Fibroblast of skin of left quadriceps (primary cell): Measurements from ENCODE around the gene G2E3.
"Not testable (repeated sequence)": the region's sequence is repeated elsewhere in the genome, so short reads cannot be mapped to it uniquely, and the experiment has no call there.

Source experiments
- DNase-seq, 2 experiments: peaks; one replicate each; pipeline ENCODE4 v3.0.0-alpha.2; 2013; ENCODE audit warnings: low read depth in 2 of 2

The G2E3 gene

DNA sequence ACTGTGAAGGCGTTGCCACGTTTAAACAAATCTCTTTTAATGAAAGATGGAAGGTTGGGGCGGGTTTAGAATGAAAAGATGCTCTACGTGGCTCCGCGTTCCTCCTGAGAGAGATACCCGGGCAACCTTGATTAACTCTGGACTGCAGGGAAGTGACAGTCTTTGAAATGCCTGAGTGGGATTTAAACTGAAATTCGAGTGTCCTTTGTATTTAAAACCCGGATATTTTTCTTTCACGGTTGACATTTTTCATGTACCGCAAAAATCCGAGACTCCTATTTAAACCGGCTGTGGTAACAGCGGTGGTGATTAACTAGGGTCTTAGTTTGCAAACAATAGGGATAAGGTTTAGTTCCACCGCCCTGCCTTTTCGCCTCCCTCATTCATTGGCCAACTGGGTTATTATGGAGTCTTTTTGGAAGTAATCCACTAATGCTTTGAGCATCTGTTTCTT, 707 bp downstream of the G2E3 start:
- DNase-seq = no peak

DNA sequence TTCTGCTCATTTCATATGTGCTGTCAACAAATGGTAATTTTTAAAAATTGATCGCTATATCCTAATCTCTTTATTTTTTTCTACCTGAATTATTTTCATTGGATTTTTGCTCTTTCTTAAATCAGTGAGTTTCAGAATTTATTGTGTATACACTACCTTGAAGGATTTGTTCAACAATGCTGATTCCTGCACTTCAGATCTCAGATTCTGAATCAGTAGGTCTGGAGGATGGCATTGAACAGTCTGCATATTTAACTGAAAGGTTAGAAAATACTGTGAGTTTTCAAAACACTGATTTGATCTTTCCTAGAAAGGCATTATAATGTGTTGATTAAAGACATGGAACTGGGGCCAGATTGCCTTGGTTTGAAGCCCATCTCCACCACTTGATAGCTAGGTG, 1.6 kb downstream of the G2E3 start:
- DNase-seq = no peak

DNA sequence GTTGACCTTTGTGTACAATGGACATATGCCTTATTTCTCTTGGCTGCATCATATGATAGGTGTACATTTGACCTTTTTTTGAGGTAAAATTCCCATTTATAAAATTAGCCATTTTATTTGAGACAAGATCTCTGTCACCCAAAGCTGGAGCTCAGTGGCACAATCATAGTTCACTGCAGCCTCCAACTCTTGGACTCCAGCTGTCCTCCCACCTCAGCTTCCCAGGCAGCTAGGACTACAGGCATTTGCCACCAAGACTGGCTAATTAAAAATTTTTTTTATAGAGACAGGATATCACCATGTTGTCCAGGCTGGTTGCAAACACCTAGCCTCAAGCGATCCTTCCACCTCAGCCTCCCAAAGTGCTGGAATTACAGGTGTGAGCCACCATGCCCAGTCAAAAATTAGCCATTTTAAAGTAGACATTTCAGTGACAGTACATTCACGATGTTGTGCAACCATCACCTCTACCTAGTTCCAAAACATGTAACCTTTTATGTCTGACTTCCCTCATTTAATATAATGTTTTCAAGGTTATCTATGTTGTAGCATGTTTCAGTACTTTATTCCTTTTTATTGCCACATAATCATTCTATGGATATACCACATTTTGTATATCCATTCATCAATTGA, 5.4 kb downstream of the G2E3 start:
- no peak for DNase-seq

DNA sequence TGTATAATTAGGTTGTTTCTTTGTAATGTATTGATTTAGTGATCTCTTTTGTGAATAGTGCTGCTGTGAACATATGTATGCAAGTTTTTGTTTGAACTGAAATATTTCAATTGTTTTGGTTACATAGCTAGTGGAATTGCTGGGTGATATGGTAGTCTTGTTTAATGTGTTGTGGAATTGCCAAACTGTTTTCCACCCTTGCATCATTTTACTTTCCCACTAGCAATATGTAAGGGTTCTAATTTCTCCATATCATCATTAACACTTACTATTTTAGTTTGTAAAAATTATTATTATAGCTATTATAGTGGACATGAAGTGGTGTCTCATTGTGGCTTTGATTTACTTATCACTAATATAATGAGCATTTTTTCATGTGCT, 5.9 kb downstream of the G2E3 start:
- no peak for DNase-seq

DNA sequence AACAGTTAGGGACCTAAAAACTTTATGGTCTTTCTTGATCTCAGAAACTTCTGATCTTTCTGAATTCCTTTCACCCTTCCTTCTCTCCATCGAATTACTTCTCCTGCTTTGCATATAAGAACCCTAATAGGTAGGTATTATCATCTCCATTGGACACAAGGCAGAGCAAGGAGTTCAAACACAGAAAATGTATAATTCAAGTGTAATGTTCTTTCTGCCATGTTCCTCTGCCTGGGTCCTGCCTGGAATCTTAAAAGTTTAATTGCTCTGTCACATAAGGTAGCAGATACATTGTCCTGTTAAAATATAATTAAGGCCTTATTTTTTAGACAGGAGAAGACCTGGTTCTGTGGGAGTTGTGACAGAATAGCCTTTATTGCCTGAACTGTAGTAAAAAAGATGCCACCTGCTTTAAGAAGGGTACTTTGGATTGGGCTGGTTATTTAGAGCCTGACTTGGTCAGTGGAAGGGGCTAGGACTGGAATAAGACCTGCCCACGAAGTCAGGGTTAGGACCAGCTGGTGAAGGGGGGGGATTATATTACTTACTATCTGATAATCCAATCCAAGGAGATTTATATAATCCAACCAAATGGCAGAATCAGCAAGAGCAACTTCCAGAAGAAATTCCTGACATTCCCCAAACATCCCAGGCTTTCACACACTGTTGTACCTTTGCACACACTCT, 10.4 kb downstream of the G2E3 start:
- no peak for DNase-seq

DNA sequence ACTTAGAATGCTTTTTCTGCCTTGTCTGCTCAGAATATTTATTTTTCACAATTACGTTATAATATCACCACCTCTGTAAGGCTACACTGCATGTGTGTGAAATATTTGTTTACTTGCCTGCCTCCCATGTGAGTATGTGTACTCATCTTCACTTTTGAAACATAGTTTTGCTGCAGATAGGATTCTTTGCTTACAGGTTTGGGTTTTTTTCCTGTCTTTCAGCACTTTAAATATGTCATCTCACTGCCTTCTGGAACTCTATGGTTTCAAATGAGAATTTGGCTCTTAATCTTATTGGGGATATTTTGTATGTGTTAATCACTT, 10.9 kb downstream of the G2E3 start:
- no peak for DNase-seq

DNA sequence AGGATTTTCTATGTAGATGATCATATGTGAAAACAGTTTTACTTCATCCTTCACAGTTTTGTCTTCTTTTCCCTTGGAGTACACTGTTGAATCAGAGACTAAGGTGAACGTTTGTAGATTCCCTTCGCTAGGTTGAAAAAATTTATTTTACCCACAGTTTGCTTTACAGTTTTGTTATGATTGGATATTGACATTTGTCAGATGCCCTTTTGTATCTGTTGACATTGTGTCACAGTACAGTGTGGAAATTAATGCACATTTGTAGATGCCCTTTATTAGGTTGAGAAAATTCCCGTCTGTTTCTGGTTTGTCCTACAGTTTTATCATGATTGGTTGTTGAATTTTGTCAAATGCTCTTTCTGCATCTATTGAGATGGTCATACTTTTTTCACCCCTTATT, 13.3 kb downstream of the G2E3 start:
- DNase-seq = no peak

DNA sequence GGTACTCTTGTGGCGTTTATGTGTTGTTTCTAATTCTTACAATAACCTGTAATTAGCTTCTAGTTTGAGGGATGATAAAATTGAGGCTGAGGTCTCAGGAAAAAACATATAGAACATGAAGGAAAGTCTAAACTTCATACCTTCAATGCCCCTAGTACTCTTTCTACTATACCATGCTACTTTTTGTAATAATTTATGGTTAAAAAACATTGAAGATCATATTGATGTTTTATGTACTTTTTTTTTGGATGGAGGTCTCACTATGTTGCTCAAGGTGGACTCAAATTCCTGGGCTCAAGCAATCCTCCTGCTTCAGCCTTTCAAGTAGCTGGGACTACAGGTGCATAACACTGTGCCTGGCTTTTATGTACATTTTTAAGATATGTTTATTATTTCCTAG, 13.8 kb downstream of the G2E3 start:
- DNase-seq = no peak

DNA sequence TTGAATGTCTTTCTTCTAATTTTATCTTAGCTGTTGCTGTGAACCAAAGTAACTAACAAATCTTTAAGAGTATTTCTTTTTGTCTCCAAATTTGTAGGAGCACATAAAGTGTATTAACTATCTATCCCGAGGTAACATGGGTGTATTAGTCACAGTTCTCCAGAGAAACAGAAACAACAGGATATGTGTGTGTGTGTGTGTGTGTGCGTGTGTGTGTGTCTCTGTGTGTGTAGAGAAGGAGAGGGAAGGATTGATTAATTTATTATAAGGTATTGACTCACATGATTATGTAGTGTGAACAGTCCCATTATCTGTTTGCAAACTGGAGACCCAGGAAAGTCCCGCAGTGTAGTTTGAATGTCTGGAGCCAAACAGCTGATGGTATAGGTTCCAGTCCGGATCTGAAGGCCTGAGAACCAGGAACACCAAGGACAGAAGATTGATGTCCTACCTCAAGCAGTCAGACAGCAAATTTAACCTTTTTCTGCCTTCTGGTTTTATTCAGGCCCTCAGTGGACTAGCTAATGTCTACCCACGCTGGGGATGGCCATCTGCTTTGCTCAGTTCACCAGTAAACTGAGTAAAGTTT, 14.4 kb downstream of the G2E3 start:
- no peak for DNase-seq

DNA sequence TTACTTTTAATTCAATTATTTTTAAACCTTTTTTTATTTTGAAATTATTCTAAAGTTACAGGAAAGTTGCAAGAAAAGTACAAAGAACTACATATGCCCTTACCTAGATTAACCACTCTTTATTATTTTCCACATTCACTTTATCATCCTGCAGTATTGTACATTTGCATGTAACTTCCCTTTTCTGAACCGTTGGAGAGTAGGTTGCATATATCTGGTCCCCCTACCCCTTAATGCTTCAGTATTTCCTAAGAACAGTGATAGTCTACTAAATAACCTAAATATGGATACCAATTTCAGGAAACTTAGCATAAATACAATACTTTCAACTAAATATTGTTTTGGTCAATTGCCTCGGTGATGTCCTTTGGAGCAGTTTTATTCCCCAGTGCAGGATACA, 15.0 kb downstream of the G2E3 start:
- DNase-seq = no peak

DNA sequence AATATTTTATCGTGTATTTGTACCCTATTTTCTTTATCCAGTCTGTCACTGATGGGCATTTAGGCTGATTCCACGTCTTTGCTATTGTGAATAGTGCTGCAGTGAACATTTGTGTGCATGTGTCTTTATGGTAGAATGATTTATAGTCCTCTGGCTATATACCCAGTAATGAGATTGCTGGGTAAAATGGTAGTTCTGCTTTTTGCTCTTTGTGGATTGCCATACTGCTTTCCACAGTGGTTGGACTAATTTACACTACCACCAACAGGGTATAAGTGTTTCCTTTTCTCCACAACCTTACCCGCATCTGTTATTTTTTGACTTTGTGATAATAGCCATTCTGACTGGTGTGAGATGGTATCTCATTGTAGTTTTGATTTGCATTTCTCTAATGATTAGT, 15.8 kb downstream of the G2E3 start:
- not testable (repeated sequence) for DNase-seq

DNA sequence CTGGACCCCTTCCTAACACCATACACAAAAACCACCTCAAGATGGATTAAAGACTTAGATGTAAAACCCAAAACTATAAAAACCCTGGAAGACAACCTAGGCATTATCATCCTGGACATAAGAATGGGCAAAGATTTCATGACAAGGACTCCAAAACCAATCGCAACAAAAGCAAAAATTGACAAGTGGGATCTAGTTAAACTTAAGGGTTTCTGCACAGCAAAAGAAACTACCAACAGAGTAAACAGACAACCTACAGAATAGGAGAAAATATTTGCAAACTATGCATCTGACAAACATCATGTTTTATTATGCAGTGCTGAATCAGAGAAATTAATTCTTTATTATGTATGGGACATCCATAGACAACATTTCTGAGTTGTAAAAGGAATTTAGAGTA, 17.4 kb downstream of the G2E3 start:
- DNase-seq = not testable (repeated sequence)

DNA sequence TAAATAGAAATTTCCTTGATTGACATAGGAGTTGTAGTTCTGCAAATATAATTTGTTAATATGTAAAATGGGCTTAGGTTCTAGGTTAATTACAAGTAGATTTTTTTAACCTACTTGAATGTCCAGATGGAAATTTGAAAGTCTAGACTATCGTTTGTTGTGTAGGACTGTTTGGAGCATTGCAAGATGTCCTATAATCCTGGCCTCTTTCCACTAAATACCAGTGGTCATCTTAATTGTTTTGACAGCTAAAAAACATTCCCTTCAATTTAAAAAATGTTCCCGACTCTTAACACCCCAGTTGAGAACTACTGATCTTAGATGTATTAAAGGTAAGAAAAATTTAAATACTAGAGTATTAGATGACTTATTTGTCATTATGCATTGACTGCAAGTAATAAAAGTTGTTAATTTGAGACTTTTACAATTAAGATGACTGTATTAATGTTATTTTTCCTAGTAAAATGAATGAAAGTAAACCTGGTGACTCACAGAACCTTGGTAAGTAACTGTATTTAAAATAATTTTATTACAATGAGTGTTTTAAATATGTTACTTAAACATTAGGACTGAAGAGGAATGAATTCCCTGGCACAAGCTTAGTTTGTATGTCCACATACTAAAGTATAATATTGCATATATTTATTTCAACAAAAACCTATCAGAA, 21.8 kb downstream of the G2E3 start:
- DNase-seq = no peak

DNA sequence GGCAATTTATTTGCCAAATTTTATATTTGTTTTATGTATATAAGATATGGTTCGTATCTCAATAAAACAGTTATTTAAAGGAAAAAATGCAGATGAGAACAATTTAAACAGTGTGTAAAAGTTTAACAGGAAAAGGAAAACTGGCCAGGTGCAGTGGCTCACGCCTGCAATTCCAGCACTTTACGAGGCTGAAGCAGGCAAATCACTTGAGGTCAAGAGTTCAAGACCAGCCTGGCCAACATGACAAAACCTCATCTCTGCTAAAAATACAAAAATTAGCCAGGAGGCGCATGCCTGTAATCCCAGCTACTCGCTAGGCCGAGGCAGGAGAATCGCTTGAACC, 22.3 kb downstream of the G2E3 start:
- no peak for DNase-seq

DNA sequence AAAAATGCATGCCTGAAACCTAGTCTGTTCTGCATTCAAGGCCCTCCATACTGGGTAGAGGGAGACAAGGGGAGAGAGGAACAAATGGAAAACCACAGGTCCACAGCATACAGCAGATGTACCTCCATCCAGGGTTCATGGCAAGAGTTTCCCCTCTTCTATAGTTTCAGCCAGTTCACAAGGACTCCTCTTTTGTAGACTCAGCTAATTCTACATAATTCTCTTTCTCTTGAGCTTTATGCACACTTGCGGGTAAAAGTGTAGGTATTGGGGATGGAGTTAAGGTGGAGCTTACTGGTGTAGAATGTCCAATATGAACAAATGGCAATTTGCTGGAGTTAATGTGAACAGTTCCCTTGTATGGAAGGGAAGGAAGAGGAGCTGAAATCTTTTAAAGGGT, 23.4 kb downstream of the G2E3 start:
- DNase-seq = no peak

DNA sequence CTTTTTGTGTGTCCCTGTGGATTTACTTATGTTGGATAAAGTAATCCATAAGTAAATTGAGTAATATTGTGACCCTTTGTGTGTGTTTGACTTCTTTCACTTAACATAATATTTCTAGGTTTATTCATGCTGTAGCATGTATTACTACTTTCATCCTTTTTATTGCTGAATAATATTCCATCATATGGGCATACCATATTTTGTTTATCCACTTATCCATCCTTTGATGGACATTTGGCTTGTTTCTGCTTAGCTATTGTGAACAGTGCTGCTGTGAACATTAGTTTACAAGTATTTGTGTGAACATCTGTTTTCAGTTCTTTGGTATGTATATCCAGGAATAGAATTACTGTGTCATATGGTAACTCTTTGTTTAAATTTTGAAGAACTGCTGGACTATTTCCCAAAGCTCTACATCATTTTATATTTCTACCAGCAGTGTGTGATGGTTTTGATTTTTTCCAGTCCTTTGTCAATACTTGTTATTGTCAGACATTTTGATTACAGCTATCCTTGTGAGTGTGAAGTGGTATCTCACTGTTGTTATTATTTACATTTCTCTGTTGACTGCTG, 25.2 kb downstream of the G2E3 start:
- DNase-seq = peak; percentile 24 to 26

DNA sequence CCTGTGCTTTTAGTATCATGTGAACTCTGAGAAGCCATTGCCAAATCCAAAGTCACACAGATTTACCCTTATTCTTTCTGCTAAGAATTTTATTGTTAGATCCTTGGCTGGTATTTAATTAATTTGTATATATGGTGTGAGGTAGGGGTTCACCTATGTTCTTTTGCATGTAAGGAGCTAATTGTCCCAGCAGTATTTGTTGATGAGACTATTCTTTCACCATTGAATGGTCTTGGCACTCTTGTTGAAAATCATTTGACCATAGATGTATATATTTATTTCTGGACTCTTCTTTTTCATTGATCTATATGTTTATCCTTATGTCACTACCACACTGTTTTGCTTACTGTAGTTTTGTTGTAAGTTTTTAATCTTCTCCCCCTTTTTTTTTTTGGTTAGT, 26.2 kb downstream of the G2E3 start:
- DNase-seq = no peak

DNA sequence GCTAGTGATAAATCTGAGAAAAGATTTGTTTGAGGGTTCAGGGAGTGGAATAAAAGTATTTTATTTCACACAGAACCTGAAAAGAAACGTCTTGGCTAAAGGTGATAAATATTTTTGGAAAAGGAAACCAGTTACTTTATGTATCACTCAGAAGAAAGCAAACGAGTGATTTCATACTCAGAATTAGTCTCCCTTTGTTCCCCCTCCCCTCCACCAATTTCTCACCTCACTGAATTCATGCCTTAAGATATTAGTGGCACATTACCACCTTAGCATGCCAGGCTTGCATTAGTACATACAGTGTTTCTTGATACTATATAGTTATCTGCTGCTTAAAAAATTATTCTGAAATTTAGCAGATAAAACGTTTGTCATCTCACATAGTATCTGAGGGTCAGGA, 28.2 kb downstream of the G2E3 start:
- DNase-seq = no peak

DNA sequence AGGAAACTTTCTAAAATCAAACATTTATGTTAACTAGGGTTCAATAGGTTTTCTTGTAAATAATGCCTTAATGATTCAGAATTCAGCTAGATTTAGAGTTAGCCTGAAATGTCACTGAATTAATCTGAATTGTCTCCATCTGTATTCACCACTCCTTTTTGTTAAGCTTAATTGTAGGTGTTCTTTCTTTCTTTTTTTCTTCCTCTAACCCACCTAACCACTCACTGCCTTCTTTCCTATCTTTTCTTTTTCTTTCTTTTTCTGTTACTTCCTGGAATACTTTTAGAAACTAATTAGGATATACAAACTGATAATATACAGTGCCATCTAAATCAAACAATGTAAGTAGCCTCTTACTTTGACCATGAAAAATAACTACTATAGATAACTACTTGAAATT, 29.9 kb downstream of the G2E3 start:
- no peak for DNase-seq

DNA sequence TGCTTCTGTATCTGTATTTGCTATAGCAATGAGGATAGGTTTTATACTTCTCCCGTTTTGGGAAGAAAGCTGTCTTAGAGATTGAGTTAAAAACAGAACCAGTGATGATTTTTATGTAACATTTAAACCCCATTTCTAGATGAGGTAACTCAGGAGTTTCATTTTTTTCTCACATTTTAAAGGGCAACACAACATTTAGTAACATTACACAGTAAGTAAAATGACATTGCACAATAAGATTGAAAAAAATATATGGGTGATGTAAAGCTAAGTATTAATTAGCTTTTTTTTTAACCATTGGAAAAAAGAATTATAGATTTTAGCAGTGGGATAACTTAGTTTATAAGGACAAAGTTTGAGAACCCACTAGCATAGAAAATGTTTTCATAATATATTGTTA, 38.0 kb downstream of the G2E3 start:
- no peak for DNase-seq

DNA sequence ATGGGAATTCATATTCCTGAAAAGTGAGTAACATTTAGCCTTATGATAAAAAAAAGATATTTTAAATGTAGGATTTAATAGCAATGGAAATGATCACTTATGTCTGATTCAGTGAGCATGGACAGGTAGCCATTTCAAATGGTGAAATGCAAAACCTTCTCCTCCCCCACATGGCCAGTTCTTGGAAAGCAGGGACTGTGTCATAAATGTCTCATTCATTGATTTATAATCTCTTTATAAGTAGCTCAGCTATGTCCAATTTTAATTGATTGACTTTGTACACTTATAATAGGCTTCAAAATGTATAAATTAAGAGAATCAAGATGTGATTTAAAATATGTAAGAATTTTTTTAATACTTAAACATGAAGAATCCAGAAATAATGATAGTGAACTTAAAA, 38.5 kb downstream of the G2E3 start:
- no peak for DNase-seq

DNA sequence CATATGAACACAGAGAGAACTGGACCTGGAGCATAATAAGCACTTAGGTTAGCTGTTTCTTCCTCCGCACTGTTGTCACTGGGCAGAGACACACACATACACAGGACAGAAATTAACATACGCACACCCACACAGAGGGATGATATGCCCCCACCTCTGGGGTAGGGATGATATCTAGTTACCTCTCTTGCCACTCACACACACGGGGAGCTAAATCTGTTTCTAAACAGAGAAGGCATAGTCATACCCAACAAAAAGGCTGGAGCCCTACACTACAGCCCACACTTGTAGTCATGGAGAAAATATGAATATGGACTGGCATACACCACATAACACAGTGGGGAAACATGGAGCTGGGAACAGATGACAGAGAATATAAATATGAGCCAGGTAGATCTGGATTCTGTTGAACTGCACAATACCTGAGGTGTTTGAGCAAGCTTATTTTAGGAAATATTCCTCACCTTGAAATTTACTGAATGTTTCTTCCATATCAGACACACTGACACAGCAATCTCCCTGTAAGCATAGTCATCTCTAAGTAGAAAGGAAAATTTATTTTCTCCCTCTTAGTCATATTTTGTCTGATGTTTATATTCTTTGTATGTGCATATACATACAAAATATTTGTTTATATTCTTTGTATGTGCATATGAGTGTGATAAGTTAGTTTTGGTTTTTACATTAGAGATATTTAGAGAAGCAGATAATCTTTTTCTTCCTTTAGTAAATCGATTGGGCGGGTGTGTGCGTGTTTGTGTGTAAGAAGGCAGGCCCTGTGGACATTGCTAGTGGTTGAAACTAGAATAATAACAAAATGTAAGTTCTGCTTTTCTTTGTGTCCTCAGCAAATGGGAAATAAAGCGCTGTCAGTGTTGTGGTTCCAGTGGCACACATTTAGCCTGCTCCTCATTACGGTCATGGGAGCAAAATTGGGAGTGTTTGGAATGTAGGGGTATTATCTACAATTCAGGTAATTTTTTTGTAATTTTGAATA, 42.3 kb downstream of the G2E3 start:
- no peak for DNase-seq
